ENCODE results near the gene LHFPL3.

The LHFPL3 gene

GRCh38 chr7:104801022-104801421, 472.6 kb downstream of the LHFPL3 start:
- DNase-seq (ENCODE audit: low spot score) = no peak
- Histone ChIP-seq H3K27me3 (ENCODE audit: control insufficient read depth in 3 of 3, insufficient read depth in 3 of 3, low read depth in 1 of 3, low read length in 3 of 3) (peaks cover 0 to 2% (median 0%) of the 10 kb centered on the region in 3 experiments), H2BK12ac (ENCODE audit: low read length) (no peak overlapping the region), H3K4me1 (ENCODE audit: control insufficient read depth in 2 of 2, insufficient read depth in 1 of 2, low read depth in 1 of 2, low read length in 2 of 2) (peaks cover 0 to under 1% of the 10 kb centered on the region in 2 donors), H3K9ac (ENCODE audit: low read depth, low read length, poor library complexity) (no peak overlapping the region), H4K91ac (ENCODE audit: low read depth, low read length, poor library complexity) (no peak overlapping the region), H3K27ac (replicated peaks; ENCODE audit: low read length) (no peak overlapping the region), H3K4ac (ENCODE audit: low read length) (no peak overlapping the region), H2BK120ac (ENCODE audit: low read depth, low read length) (no peak overlapping the region), H3K18ac (ENCODE audit: low read length) (no peak overlapping the region), H3K9me3 (replicated peaks in 1 of 2; ENCODE audit: control insufficient read depth in 2 of 2, insufficient read depth in 1 of 2, low read depth in 1 of 2, low read length in 2 of 2) (no peaks in the 10 kb centered on the region), H3K4me2 (ENCODE audit: insufficient read depth, low read length, poor library complexity, severe bottlenecking) (no peak overlapping the region), H2BK15ac (ENCODE audit: low read length) (no peak overlapping the region), H3K14ac (ENCODE audit: low read length) (no peak overlapping the region), H3K4me3 (ENCODE audit: low read length in 2 of 2) (no peak overlapping the region), H2BK5ac (ENCODE audit: low read length) (no peak overlapping the region), H3K79me1 (ENCODE audit: low read depth, low read length) (no peaks in the 10 kb centered on the region), H4K8ac (ENCODE audit: low read depth, low read length) (no peak overlapping the region), H2AFZ (ENCODE audit: low read length) (no peak overlapping the region), H2AK5ac (ENCODE audit: low read depth, low read length) (no peak overlapping the region), H3K36me3 (replicated peaks in 1 of 2; ENCODE audit: control insufficient read depth in 2 of 2, insufficient read depth in 2 of 2, low read length in 2 of 2) (no peaks in the 10 kb centered on the region), H3K23ac (ENCODE audit: low read depth, low read length, poor library complexity) (no peak overlapping the region)
- no CpG with 5 or more reads among the region's 3 CpGs for WGBS, 2 donors (ENCODE audit: extremely low coverage in 2 of 2, insufficient read length in 2 of 2, insufficient replicate concordance in 1 of 2)

GRCh38 chr7:104803931-104804330, 475.5 kb downstream of the LHFPL3 start:
- no peak overlapping the region for H2BK15ac ChIP-seq (ENCODE audit: low read length)
- no peak overlapping the region for H4K8ac ChIP-seq (ENCODE audit: low read depth, low read length)

GRCh38 chr7:104804696-104805095, 476.3 kb downstream of the LHFPL3 start:
- H2BK12ac ChIP-seq (ENCODE audit: low read length) = no peak overlapping the region
- H2BK15ac ChIP-seq (ENCODE audit: low read length) = no peak overlapping the region
- no peak overlapping the region for H3K14ac ChIP-seq (ENCODE audit: low read length)
- H3K27me3 ChIP-seq (ENCODE audit: control insufficient read depth in 3 of 3, insufficient read depth in 3 of 3, low read depth in 1 of 3, low read length in 3 of 3) = no peaks in the 10 kb centered on the region
- no peaks in the 10 kb centered on the region for H3K9me3 ChIP-seq (replicated peaks in 1 of 2; ENCODE audit: control insufficient read depth in 2 of 2, insufficient read depth in 1 of 2, low read depth in 1 of 2, low read length in 2 of 2)
- H3K4ac ChIP-seq (ENCODE audit: low read length) = no peak overlapping the region
- H3K4me2 ChIP-seq (ENCODE audit: insufficient read depth, low read length, poor library complexity, severe bottlenecking) = no peak overlapping the region
- no peak for DNase-seq (ENCODE audit: low spot score)
- no peak overlapping the region for H2AFZ ChIP-seq (ENCODE audit: low read length)
- H3K4me1 ChIP-seq (ENCODE audit: control insufficient read depth in 2 of 2, insufficient read depth in 1 of 2, low read depth in 1 of 2, low read length in 2 of 2) = no peaks in the 10 kb centered on the region
- whole genome bisulfite sequencing, 2 donors (ENCODE audit: extremely low coverage in 2 of 2, insufficient read length in 2 of 2, insufficient replicate concordance in 1 of 2) = no CpG with 5 or more reads among the region's 2 CpGs
- H3K18ac ChIP-seq (ENCODE audit: low read length) = no peak overlapping the region
- no peaks in the 10 kb centered on the region for H3K36me3 ChIP-seq (replicated peaks in 1 of 2; ENCODE audit: control insufficient read depth in 2 of 2, insufficient read depth in 2 of 2, low read length in 2 of 2)
- H3K27ac ChIP-seq (replicated peaks; ENCODE audit: low read length) = no peak overlapping the region
- H3K23ac ChIP-seq (ENCODE audit: low read depth, low read length, poor library complexity) = no peak overlapping the region
- H3K79me1 ChIP-seq (ENCODE audit: low read depth, low read length) = no peaks in the 10 kb centered on the region
- no peak overlapping the region for H2BK120ac ChIP-seq (ENCODE audit: low read depth, low read length)
- no peak overlapping the region for H3K9ac ChIP-seq (ENCODE audit: low read depth, low read length, poor library complexity)
- no peak overlapping the region for H4K91ac ChIP-seq (ENCODE audit: low read depth, low read length, poor library complexity)
- H2BK5ac ChIP-seq (ENCODE audit: low read length) = no peak overlapping the region
- no peak overlapping the region for H2AK5ac ChIP-seq (ENCODE audit: low read depth, low read length)
- no peak overlapping the region for H4K8ac ChIP-seq (ENCODE audit: low read depth, low read length)
- no peak overlapping the region for H3K4me3 ChIP-seq (ENCODE audit: low read length in 2 of 2)

More at GRCh38 chr7:104803931-104804330, 475.5 kb downstream of the LHFPL3 start:
- Histone ChIP-seq H3K4me1 (ENCODE audit: control insufficient read depth in 2 of 2, insufficient read depth in 1 of 2, low read depth in 1 of 2, low read length in 2 of 2) (no peaks in the 10 kb centered on the region), H3K79me1 (ENCODE audit: low read depth, low read length) (no peaks in the 10 kb centered on the region), H2BK5ac (ENCODE audit: low read length) (no peak overlapping the region), H3K14ac (ENCODE audit: low read length) (no peak overlapping the region), H2AK5ac (ENCODE audit: low read depth, low read length) (no peak overlapping the region), H3K23ac (ENCODE audit: low read depth, low read length, poor library complexity) (no peak overlapping the region), H3K18ac (ENCODE audit: low read length) (no peak overlapping the region), H2BK12ac (ENCODE audit: low read length) (no peak overlapping the region), H3K4me3 (ENCODE audit: low read length in 2 of 2) (no peak overlapping the region), H3K9me3 (replicated peaks in 1 of 2; ENCODE audit: control insufficient read depth in 2 of 2, insufficient read depth in 1 of 2, low read depth in 1 of 2, low read length in 2 of 2) (no peaks in the 10 kb centered on the region), H3K9ac (ENCODE audit: low read depth, low read length, poor library complexity) (no peak overlapping the region), H3K27ac (replicated peaks; ENCODE audit: low read length) (no peak overlapping the region), H3K36me3 (replicated peaks in 1 of 2; ENCODE audit: control insufficient read depth in 2 of 2, insufficient read depth in 2 of 2, low read length in 2 of 2) (no peaks in the 10 kb centered on the region), H4K91ac (ENCODE audit: low read depth, low read length, poor library complexity) (no peak overlapping the region), H3K27me3 (ENCODE audit: control insufficient read depth in 3 of 3, insufficient read depth in 3 of 3, low read depth in 1 of 3, low read length in 3 of 3) (peaks cover 0 to 2% (median 0%) of the 10 kb centered on the region in 3 experiments), H2AFZ (ENCODE audit: low read length) (no peak overlapping the region), H2BK120ac (ENCODE audit: low read depth, low read length) (no peak overlapping the region), H3K4me2 (ENCODE audit: insufficient read depth, low read length, poor library complexity, severe bottlenecking) (no peak overlapping the region), H3K4ac (ENCODE audit: low read length) (no peak overlapping the region)
- no peak for DNase-seq (ENCODE audit: low spot score)
- WGBS, 2 donors (ENCODE audit: extremely low coverage in 2 of 2, insufficient read length in 2 of 2, insufficient replicate concordance in 1 of 2) = no CpG with 5 or more reads among the region's 4 CpGs

GRCh38 chr7:104805449-104806317, 477.3 kb downstream of the LHFPL3 start:
- Histone ChIP-seq H3K27me3 (ENCODE audit: control insufficient read depth in 3 of 3, insufficient read depth in 3 of 3, low read depth in 1 of 3, low read length in 3 of 3) (no peaks in the 10 kb centered on the region), H2AFZ (ENCODE audit: low read length) (no peak overlapping the region), H3K4me2 (ENCODE audit: insufficient read depth, low read length, poor library complexity, severe bottlenecking) (no peak overlapping the region), H3K36me3 (replicated peaks in 1 of 2; ENCODE audit: control insufficient read depth in 2 of 2, insufficient read depth in 2 of 2, low read length in 2 of 2) (no peaks in the 10 kb centered on the region), H3K9me3 (replicated peaks in 1 of 2; ENCODE audit: control insufficient read depth in 2 of 2, insufficient read depth in 1 of 2, low read depth in 1 of 2, low read length in 2 of 2) (no peaks in the 10 kb centered on the region), H2BK5ac (ENCODE audit: low read length) (no peak overlapping the region), H3K23ac (ENCODE audit: low read depth, low read length, poor library complexity) (no peak overlapping the region), H2BK12ac (ENCODE audit: low read length) (no peak overlapping the region), H3K14ac (ENCODE audit: low read length) (no peak overlapping the region), H4K91ac (ENCODE audit: low read depth, low read length, poor library complexity) (no peak overlapping the region), H2BK15ac (ENCODE audit: low read length) (no peak overlapping the region), H3K79me1 (ENCODE audit: low read depth, low read length) (no peaks in the 10 kb centered on the region), H2AK5ac (ENCODE audit: low read depth, low read length) (no peak overlapping the region), H3K18ac (ENCODE audit: low read length) (no peak overlapping the region), H3K4ac (ENCODE audit: low read length) (no peak overlapping the region), H4K8ac (ENCODE audit: low read depth, low read length) (no peak overlapping the region), H2BK120ac (ENCODE audit: low read depth, low read length) (no peak overlapping the region), H3K9ac (ENCODE audit: low read depth, low read length, poor library complexity) (no peak overlapping the region), H3K4me1 (ENCODE audit: control insufficient read depth in 2 of 2, insufficient read depth in 1 of 2, low read depth in 1 of 2, low read length in 2 of 2) (no peaks in the 10 kb centered on the region), H3K27ac (replicated peaks; ENCODE audit: low read length) (no peak overlapping the region), H3K4me3 (ENCODE audit: low read length in 2 of 2) (no peak overlapping the region)
- DNase-seq (ENCODE audit: low spot score) = no peak
- no CpG with 5 or more reads among the region's 8 CpGs for WGBS, 2 donors (ENCODE audit: extremely low coverage in 2 of 2, insufficient read length in 2 of 2, insufficient replicate concordance in 1 of 2)

Measured in neuronal stem cell (in vitro differentiated cells).